Activated T-helper 1 cell treated with anti-CD3 and anti-CD28 coated beads, Interleukin-12 subunit alpha, Interleukin-12 subunit beta, Interleukin-2, Interleukin-4 antibody, amounts not matched to agents 30 ng/mL and 10 ng/mL and 1 ng/mL, durations not matched to agents 14 hours and 24 hours and 36 hours (primary cell): ENCODE data around the gene ALDH4A1. TPM values are rescaled to one million over a fixed set of nuclear protein-coding genes. Genes with fewer than 3 reads are reported as not detected.
A peak's percentile ranks its signal among the peaks of the same experiment; 100 is the strongest.

Source experiments
- DNase-seq: peaks from one replicate; pipeline ENCODE4 v3.0.0; 2021; ENCODE audit warnings: low spot score
- H3K27ac Mint-ChIP-seq: one replicate; pipeline ENCODE4 v1.8.0; 2021; ENCODE audit warnings: mild to moderate bottlenecking, mixed read lengths
- H3K27me3 Mint-ChIP-seq: one replicate; pipeline ENCODE4 v1.8.0; 2022; ENCODE audit warnings: mild to moderate bottlenecking, moderate library complexity, mixed read lengths; ENCODE audit not compliant: insufficient read depth
- H3K36me3 Mint-ChIP-seq: one replicate; pipeline ENCODE4 v1.8.0; 2021; ENCODE audit warnings: low read depth, mixed read lengths
- H3K4me1 Mint-ChIP-seq: one replicate; pipeline ENCODE4 v1.8.0; 2021; ENCODE audit warnings: low read depth, mixed read lengths
- H3K4me3 Mint-ChIP-seq: one replicate; pipeline ENCODE4 v1.8.0; 2021; ENCODE audit warnings: mild to moderate bottlenecking, moderate library complexity, mixed read lengths
- H3K9me3 Mint-ChIP-seq: one replicate; pipeline ENCODE4 v1.8.0; 2021; ENCODE audit warnings: mixed read lengths
- intact Hi-C: fragments of 100-400 bp; cut with micrococcal nuclease; formaldehyde crosslinking; loops from one replicate; pipeline ENCODE4 v1.15.1; 2024
- total RNA-seq: library from RNA; stranded (reverse); gene quantifications from 2 replicates; pipeline ENCODE4 v1.2.3, GENCODE V29; 2022

ALDH4A1 gene
- total RNA-seq, 1 donor from 2014 or later = 4.4 TPM

DNA sequence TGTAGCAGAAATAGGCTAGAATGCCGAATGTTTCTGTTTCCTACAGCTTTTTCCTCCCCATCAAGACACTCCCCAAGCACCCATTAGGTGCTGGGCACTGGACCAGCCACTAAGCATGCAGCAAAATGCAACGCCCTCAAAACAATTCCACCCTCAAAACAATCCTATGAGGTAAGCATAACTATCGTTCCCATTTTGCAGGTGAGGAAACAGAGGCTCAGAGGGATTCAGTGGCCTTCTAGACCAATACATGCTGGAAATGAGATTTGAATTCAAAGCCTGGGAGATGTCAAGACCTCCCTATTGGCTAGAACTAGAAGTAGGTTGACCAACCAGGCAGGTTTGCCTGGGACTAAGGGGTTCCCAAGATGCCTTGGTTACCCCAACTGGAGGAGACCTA, 10.2 kb upstream of the ALDH4A1 start:
- Mint-ChIP-seq H3K36me3 (peaks cover 35% of the 10 kb centered on the region), H3K9me3 (no peaks in the 10 kb centered on the region), H3K4me3 (no peak overlapping the region), H3K27me3 (no peaks in the 10 kb centered on the region), H3K4me1 (peaks cover 6% of the 10 kb centered on the region), H3K27ac (no peak overlapping the region)
- intact Hi-C loops = loop anchor here (2.0 kb wide), 1 partner anchor 14 kb away; no protein-coding TSS in a partner anchor
- DNase-seq = no peak

- H3K27me3 Mint-ChIP-seq = no peaks in the 10 kb centered on the region
- no peak overlapping the region for H3K4me3 Mint-ChIP-seq
- peaks cover 16% of the 10 kb centered on the region for H3K4me1 Mint-ChIP-seq
- no peak overlapping the region for H3K27ac Mint-ChIP-seq
- DNase-seq = no peak
- H3K36me3 Mint-ChIP-seq = peaks cover 39% of the 10 kb centered on the region
- intact Hi-C loops = no loop called here
- no peaks in the 10 kb centered on the region for H3K9me3 Mint-ChIP-seq
These were observed 6.8 kb upstream of the ALDH4A1 start for GRCh38 chr1:18908911-18909771.

DNA sequence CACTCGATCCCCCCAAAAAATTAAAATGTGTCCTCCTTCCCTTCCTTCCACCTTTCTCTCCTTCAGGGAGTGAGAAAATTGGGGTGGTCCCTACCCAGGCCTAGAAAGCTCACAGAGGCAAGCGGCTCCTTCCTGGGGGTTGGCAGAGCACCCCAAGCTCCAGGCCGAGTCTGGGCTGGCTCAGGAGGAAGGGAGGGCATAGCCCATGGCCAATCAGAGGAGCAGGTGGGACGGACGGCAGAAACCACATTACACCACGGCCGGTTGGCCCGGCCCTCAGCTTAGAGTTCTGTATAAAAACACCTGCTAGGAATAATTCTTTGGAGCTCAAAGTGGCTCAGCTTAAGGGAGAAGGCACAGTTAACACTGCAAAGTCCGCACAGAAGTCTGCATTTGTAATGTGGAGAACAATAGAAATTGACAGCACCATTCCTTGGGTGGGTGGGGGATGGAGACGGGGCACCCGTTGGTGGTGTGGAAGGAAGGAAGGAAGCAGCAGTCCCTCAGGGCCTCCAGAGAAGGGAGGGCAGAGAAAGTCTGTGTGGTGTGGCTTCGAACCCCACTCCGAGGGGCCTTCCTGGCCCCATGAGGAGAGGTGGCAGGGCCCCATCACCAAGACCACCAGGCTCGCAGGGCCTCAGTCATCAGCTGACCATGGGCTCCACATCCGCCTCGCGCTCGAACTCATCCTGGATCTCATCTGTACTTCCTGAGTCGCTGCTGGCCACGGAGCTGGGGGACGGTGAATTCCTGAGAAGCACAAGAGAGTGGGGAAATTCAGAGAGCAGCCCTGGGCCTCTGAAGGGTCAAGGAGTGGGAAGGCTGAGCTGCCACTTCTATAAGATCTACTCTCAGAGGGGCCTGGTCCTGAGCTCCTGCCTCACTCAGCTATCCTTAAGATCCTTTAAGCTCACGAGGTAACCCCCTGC, 5.8 kb upstream of the ALDH4A1 start:
- H3K27me3 Mint-ChIP-seq = no peaks in the 10 kb centered on the region
- intact Hi-C loops = loop anchor here (1.0 to 2.0 kb wide), 7 partner anchors 18 to 205 kb away; no protein-coding TSS in a partner anchor
- no peak overlapping the region for H3K4me3 Mint-ChIP-seq
- no peak overlapping the region for H3K27ac Mint-ChIP-seq
- H3K9me3 Mint-ChIP-seq = no peaks in the 10 kb centered on the region
- H3K4me1 Mint-ChIP-seq = peaks cover 23% of the 10 kb centered on the region
- H3K36me3 Mint-ChIP-seq = peaks cover 38% of the 10 kb centered on the region
- DNase-seq = no peak

GRCh38 chr1:18907021-18907916, 4.9 kb upstream of the ALDH4A1 start:
- intact Hi-C loops = loop anchor here (1.0 to 2.0 kb wide), 7 partner anchors 19 to 206 kb away; no protein-coding TSS in a partner anchor
- peak; percentile 43 for DNase-seq
- H3K27ac Mint-ChIP-seq = no peak overlapping the region
- no peaks in the 10 kb centered on the region for H3K27me3 Mint-ChIP-seq
- H3K4me3 Mint-ChIP-seq = no peak overlapping the region
- peaks cover 33% of the 10 kb centered on the region for H3K36me3 Mint-ChIP-seq
- H3K9me3 Mint-ChIP-seq = no peaks in the 10 kb centered on the region
- peaks cover 21% of the 10 kb centered on the region for H3K4me1 Mint-ChIP-seq

DNA sequence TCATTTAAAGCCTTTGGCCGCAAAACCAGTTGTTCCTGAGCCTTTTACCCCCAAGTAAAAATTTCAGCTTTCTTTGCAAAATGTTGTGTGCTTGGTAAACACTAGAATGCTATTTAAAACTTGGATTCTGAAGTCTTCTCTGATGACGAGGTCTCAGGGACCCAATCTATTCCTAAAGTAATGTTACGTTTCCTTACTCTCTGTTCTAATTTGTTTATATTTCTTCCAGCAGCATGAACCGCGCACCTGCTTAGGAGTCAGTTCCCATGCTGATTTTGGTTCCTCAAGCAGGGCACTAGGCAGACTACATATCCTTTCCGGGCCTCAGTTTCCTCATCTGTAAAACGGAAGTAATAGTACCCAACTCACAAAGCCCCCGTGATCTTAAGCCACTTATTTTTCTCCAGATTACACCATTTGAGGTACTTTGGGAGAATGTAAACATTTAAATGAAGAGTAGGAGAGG, 969 bp upstream of the ALDH4A1 start:
- H3K9me3 Mint-ChIP-seq = no peaks in the 10 kb centered on the region
- peaks cover 6% of the 10 kb centered on the region for H3K36me3 Mint-ChIP-seq
- peak overlapping the region; percentile 85 for H3K4me3 Mint-ChIP-seq
- no peaks in the 10 kb centered on the region for H3K27me3 Mint-ChIP-seq
- intact Hi-C loops = loop anchor here (2.0 to 5.0 kb wide), 2 partner anchors 185 to 309 kb away; partner anchors contain the start of gene UBR4
- H3K27ac Mint-ChIP-seq = peak overlapping the region; percentile 49
- no peak for DNase-seq
- peaks cover 47% of the 10 kb centered on the region for H3K4me1 Mint-ChIP-seq

GRCh38 chr1:18901952-18902522, 318 bp downstream of the ALDH4A1 start:
- peaks cover 44% of the 10 kb centered on the region for H3K4me1 Mint-ChIP-seq
- peak overlapping the region; percentile 96 for H3K4me3 Mint-ChIP-seq
- intact Hi-C loops = loop anchor here (1.0 to 5.0 kb wide), 6 partner anchors 24 to 310 kb away; partner anchors contain the start of genes IFFO2 and UBR4
- no peaks in the 10 kb centered on the region for H3K27me3 Mint-ChIP-seq
- H3K9me3 Mint-ChIP-seq = no peaks in the 10 kb centered on the region
- peak overlapping the region; percentile 94 for H3K27ac Mint-ChIP-seq
- peaks cover 3% of the 10 kb centered on the region for H3K36me3 Mint-ChIP-seq
- DNase-seq = no peak

DNA sequence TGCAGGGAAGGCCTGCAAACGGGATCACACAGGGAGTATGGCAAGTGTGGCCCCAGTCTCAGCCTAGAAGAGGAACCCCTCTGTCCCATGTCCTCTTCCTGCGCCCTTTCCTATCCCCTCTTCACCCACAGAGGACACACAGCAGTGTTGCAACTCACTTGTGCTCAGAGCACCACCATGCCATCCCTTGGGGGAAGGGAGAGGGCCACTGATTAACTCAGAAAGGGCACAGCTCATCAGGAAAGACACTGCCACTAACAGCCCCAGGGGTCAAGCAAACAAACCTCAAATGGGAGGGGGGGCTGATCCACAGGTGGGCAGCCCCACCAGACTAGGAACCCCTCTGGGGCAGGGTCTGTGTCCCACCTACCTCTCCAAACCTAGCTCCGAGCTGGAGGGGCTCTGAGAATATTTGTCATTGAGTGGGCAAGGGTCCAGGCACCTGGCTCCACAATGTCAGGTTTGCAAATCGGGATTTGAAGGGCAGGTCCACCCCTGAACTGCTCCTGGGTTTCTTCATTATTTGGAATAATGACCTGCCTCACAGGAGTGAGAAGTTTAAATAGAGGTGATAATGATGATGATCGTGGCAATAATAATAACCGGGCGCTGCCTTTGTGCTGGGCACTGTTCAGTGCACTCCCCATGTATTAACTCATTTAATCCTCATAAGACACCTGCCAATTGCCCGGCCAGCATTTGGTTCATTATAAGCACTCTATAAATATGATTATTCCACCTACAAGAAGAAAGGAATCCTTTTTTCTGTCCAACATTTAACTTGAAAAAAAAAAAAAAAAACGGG, 1.0 kb downstream of the ALDH4A1 start:
- Mint-ChIP-seq H3K27ac (peak overlapping the region; percentile 89), H3K27me3 (no peaks in the 10 kb centered on the region), H3K36me3 (peaks cover 3% of the 10 kb centered on the region), H3K4me3 (peak overlapping the region; percentile 96), H3K4me1 (peaks cover 39% of the 10 kb centered on the region), H3K9me3 (no peaks in the 10 kb centered on the region)
- no peak for DNase-seq
- intact Hi-C loops = loop anchor here (5.0 kb wide), 1 partner anchor 311 kb away; the partner anchor contains the start of gene UBR4

DNA sequence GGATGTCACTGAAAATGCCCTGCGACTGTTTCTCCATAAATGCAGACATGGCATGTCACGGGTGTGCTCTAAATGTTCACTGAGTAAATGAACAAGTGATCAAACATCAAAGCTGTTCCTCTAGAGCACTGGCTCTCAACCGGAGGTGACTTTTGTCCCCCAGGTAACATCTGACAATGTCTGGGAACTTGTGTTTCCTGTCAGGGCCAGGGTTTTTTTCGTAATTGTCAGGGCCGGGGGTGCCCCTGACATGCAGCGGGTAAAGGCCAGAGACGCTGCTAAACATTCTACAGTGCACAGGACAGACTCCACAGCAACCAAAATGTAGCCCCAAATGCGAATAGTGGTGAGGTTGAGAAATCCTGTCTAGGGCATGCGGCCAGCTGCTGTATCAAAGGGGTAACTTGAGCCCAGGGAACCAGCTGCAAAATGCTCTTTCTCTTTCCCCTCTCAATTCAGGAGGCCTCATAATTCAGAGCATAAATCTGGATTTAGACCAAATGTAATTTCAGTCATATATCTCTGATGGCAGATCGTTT, 2.0 kb downstream of the ALDH4A1 start:
- no peak for DNase-seq
- peak overlapping the region; percentile 74 for H3K4me3 Mint-ChIP-seq
- H3K9me3 Mint-ChIP-seq = no peaks in the 10 kb centered on the region
- intact Hi-C loops = loop anchor here (5.0 kb wide), 1 partner anchor 312 kb away; the partner anchor contains the start of gene UBR4
- H3K4me1 Mint-ChIP-seq = peaks cover 39% of the 10 kb centered on the region
- H3K27ac Mint-ChIP-seq = peak overlapping the region; percentile 23
- H3K36me3 Mint-ChIP-seq = peaks cover 3% of the 10 kb centered on the region
- H3K27me3 Mint-ChIP-seq = no peaks in the 10 kb centered on the region

GRCh38 chr1:18899363-18900049, 2.8 kb downstream of the ALDH4A1 start:
- no peak overlapping the region for H3K27ac Mint-ChIP-seq
- DNase-seq = no peak
- H3K9me3 Mint-ChIP-seq = no peaks in the 10 kb centered on the region
- no peak overlapping the region for H3K4me3 Mint-ChIP-seq
- H3K36me3 Mint-ChIP-seq = peaks cover 3% of the 10 kb centered on the region
- H3K4me1 Mint-ChIP-seq = peaks cover 39% of the 10 kb centered on the region
- intact Hi-C loops = loop anchor here (5.0 kb wide), 1 partner anchor 313 kb away; the partner anchor contains the start of gene UBR4
- H3K27me3 Mint-ChIP-seq = no peaks in the 10 kb centered on the region

DNA sequence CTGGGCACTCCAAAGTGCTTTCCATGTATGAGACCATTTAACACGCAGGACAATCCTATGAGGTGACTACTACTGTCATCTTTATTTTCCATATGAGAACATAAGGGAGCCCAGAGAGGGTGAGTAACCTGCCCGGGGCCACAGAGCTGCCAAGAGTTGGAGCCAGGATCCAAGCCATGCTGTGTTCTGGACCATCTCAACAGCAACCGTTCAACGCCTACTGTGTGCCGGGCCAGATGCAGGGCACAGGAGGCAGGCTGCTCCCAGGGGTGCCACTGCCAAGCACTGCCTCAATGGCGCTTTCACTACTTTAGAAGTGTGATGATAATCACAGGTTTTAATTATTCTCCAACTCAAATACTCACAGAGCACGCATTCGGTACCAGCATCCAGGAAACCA, 3.8 kb downstream of the ALDH4A1 start:
- H3K9me3 Mint-ChIP-seq = no peaks in the 10 kb centered on the region
- no peak for DNase-seq
- no peak overlapping the region for H3K4me3 Mint-ChIP-seq
- no peak overlapping the region for H3K27ac Mint-ChIP-seq
- H3K36me3 Mint-ChIP-seq = no peaks in the 10 kb centered on the region
- intact Hi-C loops = no loop called here
- H3K4me1 Mint-ChIP-seq = peaks cover 31% of the 10 kb centered on the region
- no peaks in the 10 kb centered on the region for H3K27me3 Mint-ChIP-seq
